HG03066 (cell line): ENCODE data around the gene SP9.

ENCODE experiments used
- ATAC-seq: cut with Tn5 transposase; IDR thresholded peaks from one replicate; pipeline ENCODE4 v1.9.1; 2021; ENCODE audit warnings: low read depth; ENCODE audit not compliant: unreplicated experiment

Gene SP9

DNA sequence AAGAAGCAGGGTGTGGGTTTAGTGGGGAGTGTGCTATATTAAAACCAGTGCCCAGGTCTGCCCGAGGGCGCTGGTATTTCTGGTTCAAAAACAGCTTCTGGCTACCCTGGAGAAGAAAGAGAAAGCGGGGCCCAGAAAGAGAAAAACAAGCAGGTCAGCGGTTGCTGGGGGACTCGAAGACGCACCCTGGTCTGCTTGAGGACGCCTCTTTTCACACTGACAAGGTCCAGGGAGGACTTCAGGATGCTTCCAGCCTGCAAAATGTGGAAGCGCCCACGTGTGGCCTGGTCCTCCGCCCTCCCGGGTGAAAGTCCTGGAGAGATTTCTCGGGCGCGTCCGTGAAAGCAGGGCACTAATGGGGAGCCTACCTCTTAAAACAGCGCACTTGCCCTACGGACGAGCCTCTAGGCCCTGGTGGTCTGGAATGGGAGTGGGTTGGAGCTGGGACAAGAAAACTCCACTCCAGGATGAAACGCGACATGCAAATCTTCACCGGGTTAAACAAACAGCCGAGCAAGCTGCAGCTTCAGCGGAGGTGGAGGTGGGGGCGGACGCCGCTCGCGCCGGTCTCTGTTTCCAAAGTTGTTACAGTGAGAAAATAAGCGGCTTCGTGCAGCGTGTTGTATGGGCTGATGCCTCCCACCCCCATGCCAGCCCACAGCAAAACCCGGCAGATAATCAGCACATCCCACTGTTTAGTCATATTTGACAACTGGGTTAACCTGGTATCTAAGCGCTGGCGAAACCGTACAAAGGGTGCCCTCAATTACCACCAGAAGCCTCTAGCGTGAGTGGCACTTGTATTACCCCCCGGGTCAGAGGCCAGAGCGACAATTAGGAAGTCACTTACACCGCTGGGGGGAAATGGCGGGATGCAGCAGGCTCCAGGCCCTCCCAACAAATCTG is 1.1 kb upstream of the SP9 start:
- no peak for ATAC-seq

DNA sequence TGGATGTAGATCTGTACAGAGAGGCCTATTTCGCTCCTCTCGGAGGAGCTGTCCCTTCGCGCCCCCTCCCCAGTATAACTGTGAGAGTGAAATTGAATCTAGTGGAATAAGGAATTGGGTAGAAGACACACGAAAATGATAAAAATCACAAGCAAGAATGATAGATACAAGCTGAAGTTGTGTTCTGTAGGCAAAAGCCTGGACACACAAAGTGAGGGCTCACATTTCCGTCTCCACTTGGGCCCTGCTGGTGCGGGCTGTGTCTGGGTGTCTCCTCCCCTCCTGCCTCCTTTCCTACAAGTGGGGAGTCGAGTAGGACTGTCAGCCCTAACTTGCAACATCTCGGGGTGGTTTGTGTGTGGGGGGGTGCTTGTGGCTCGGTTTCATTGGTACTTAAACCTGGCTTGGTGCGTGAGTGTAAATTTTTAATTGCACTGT is 457 bp upstream of the SP9 start:
- no peak for ATAC-seq

DNA sequence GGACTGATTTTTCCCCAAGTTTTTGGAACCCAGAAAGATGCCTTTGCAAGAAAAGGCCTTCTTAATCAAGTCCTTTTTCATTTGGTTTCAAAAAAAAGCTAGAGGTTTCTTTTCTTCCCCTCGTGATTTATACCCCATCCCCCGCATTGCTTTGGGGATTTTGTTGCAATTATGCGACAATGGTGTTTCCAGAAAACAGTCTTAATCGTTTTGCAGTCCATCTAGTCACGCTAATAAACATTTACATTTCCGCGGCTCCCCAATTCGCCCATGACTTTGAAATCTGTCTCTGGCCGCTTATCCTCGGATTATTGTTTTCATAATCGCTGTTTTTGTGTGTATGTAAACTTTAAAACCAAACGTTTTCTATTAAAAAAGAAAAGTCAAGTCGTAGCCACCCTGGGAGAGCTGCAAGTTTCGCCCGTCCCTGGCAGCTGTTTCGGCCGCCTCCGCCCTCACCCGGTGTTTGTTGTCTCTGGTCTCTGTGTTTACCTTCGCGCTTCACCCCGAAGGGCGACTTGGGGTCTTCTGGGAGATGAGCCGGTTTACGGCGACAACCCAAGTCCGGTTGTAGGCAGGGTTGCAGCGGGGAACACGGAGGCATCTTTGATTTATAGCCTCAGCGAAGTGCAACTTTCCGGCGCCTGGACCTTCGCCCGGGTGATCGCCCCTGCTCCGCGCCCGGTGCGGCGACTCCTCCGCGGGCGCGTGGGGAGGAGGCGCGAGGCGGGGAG is 667 bp downstream of the SP9 start:
- ATAC-seq = no peak

DNA sequence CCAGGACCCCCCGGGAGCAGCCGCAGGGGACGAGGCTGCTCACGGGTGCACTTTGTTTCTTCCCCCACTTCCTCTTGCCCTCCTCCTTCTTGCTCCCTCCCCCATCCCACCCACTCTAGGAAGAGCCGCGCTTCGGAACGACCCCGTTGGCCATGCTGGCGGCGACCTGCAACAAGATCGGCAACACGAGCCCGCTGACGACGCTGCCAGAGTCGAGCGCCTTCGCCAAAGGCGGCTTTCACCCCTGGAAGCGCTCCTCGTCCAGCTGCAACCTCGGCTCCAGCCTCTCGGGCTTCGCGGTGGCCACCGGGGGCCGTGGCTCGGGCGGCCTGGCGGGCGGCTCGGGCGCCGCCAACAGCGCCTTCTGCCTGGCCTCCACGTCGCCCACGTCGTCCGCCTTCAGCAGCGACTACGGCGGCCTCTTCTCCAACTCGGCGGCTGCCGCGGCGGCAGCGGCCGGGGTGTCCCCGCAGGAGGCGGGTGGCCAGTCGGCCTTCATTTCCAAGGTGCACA is 1.3 kb downstream of the SP9 start:
- no peak for ATAC-seq

DNA sequence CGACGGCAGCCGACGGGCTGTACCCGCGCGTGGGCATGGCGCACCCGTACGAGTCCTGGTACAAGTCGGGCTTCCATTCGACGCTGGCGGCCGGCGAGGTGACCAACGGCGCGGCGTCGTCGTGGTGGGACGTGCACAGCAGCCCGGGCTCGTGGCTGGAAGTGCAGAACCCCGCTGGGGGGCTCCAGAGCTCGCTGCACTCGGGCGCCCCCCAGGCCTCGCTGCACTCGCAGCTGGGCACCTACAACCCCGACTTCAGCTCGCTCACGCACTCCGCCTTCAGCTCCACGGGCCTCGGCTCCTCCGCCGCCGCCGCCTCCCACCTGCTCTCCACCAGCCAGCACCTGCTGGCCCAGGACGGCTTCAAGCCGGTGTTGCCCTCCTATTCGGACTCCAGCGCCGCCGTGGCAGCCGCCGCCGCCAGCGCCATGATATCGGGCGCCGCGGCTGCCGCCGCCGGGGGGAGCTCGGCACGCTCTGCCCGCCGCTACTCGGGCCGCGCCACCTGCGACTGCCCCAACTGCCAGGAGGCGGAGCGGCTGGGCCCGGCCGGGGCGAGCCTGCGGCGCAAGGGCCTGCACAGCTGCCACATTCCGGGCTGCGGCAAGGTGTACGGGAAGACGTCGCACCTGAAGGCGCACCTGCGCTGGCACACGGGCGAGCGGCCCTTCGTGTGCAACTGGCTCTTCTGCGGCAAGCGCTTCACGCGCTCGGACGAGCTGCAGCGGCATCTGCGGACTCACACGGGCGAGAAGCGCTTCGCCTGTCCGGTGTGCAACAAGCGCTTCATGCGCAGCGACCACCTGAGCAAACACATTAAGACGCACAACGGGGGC is 2.0 kb downstream of the SP9 start:
- peak; percentile 41 for ATAC-seq

DNA sequence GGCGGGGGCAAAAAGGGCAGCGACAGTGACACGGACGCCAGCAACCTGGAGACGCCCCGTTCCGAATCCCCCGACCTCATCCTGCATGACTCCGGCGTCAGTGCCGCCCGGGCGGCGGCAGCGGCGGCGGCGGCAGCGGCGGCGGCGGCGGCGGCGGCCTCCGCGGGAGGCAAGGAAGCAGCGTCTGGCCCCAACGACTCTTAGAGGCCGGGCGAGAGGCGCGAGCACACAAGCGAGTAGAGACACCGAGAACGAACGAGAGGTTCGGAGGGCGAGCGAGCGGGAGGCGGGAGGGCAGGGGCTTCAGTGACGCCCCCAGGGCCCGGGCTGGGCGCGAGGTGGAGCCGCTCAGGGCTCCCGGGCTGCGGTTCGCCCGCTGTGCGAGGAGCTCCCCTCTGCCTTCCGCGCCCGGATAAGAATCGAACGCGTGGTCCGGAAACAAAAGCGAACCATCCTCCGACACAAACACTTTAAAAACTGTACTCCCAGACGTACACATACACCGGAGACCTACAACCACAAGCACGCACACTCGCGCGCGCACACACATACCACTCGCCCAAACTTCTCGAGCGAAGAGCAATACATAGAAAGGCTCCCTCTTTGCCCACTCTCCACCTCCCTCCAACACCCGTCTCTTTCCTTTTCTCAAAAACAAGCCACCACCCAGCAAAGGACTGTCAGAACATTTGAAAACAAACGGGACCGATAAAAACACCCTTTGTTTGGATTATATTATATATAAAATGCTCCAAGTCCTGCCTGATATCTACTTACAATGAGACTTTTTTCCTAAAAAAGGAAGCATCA is 2.8 kb downstream of the SP9 start:
- peak; percentile 17 for ATAC-seq

DNA sequence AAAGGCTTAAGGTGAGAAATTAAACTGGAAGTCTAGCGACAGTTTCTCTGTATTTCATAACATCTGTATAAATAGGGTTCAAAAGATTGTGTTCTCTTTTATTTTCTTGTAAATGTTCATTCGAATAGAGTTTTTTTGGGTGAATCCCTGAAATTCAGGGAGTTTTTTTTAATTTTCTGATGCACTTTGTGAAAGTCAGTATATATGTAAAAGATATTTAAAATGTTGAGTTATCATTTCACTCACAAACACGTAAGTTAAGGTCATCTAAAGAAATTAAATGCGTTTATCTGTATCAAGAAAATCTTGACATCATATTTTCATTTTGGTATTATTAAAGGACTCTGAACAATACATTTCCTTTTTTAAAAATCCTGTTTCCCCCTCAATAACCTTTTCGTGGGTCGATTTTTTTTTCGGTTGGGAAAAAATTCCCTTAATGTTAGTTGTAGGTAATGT is 3.4 kb downstream of the SP9 start:
- no peak for ATAC-seq

DNA sequence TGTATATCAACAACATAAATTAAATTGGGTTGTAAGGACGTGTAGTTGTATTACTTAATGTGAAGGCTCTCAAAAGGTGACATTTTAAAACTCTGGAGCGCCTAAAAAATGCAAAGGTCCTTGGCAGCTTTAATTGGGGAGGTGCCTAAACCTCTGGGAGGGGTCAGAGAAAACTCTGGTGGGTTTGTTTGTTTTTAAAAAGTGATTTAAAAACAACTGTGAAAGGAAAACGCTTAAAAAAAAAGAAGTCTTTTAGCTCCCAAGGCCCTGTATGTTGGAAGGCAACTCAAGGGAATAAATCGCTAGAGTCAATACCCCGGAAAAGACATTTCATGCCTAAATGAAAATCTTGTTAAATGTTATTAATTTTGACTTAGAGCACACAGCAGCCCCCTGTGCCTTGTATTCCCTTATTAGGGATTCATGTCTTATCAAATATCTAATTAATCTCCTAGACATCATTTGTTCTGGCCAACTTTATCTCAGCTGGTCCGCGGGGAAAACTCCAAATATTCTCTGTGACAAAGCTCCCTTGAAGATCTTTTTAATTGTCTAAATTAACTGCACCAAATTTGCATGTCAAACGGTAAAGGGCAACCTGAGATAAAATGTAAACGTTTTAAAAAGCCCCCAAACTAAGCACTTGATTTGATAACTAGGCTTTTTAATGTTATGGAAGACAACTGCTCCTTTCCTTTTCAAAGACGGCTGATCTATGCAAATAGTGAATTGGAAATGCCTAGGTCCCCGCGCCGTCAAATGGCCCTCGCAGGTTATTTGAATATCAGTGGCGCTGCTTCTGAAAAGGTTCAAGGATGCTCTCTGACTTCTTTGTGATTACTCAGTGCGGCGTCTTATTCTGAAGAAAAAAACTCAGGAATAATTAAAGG is 4.2 kb downstream of the SP9 start:
- ATAC-seq = no peak

DNA sequence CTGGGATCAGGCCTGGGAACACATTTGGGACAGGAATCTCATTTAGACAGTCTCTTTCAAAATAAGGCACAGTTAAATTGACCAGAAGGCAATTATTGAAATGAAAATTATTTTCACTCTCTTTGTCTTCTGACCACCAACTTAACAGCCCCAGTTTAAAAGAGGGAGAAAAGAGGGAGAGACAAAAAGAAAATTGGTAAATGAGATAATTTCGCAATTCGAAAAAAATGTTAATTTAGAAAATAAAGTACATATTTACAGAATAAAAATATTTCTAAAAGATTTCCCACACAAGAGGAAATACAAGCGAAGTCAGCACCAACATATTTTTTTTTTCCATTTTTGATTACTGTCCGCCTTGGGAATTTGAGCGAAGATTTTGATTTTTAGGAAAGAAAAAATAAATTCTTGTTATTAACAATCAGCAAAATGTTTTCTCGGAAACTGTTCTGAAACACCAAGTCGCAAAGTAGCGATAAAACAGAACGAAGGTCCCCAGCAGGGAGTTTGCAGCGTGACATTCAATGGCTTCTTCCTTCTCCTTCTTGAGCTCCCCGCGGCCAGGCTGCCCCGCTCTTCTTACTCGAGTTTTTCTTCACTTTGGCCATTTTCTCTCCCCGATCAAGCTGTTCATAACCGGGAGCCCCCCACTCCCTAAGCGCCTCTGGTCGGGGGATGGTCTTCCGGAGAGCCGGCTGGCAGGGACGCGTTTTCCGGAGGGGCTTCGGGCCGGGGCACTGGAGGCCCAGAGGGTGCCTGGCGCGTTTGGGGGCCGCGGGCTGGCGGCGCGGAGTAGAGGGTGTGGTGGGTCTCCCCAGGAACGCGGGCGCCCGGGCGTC is 5.0 kb downstream of the SP9 start:
- ATAC-seq = no peak

DNA sequence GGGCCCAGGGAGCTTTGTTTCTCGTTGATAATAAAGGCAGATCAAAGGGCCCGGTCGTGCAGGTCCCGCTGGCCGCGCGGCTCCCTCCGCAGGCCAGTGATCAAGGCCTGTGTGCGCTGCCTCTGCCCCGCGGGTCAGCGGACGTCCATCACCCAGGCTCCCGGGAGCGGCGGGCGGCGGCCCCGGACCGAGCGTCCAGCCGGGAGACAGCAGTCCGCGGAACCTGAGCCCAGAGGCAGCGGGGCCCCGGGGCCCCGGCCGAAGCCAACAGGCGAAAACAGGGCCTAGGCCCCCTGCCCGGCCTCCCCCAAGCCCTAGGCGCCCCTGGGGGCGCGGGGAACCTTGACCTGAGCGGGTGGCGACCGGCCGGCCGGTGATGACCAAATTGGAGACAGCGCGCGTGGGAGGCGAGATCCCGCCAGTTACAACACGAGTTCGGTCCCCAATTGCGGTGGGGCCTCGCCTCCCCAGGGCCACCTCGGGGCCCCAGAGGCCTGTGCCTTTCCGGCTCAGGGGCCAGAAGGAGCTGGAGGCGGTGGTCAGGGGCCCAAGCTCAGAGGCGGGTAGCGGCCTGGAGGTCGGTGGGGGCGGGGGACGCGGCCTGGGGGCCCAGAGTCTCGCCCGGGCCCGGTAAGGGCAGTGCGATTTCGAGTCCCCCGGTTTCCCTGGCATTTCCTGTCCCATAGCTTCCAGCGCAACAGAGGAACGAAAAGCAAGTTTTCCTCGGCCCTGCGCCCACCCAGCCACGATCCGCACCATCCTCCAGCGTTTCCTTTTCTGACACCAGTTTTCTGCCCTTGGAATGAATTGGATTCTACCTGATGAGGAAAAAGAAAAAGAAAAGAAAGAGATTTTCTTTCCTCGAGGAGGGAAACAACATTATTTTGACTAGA is 5.9 kb downstream of the SP9 start:
- ATAC-seq = no peak

DNA sequence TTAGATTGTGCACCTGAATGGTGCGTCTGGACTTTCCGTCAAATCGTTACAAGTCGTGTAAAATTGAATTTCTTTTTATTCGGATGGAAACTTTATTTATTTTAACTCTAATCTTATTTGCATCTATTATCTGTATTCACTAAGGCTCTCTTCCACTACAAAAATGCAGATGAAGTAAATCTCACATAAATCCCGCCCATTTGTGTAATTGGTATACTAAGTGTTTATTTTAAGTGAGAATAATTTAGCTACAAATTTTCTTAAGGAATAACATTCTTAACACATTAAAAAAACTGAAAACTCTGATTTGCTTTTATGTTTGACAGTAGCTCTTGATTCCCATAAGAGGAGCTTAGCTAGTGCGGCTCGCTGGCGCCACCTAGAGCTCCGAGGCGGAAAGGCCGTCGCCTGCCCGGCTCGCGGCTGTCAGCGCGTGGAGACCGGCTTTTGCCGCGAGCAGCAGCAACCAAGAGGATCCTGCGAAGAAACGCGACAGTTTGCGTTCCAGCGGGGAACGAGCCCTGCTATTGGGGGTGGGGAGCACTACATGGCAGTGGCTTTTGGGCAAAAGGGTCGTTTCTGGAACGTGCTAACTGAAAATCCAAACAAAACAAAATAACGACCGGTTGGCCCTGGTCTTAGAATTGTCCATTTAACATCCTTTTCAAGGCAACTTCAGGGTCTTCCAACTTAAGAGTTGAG is 6.7 kb downstream of the SP9 start:
- ATAC-seq = no peak

DNA sequence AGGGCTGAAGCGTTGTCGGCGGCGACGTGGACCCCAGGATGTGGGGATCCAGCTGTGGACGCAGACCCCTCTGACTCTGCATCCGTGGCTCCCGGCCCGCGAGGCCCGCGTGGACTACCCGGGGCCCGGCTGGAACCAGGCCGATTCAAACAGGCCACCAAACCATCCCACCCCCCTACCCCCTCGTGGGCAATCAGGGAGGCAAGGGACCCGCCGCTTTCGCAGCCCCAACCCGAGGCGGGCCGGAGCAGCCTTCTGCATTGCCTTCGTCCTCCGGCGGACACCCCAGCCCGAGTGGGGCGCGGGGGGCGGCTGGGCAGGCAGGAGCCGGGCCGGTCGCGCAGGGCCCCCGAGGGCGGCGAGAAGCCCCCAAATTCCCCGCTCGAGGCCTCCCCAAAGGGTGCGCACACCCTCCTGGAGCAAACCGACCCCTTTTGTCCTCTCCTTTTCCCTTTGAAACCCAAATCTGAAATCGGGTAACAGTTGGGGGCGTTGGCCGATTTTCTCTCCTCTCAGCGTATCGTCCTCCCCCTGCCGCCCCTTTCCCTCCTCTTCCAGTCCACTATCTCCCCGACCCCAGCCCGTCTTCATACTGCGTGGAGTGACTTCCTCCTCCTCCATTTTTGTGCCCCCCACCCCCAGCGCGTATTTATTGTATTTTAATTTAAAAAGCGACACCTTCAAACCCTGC is 7.4 kb downstream of the SP9 start:
- ATAC-seq = no peak

DNA sequence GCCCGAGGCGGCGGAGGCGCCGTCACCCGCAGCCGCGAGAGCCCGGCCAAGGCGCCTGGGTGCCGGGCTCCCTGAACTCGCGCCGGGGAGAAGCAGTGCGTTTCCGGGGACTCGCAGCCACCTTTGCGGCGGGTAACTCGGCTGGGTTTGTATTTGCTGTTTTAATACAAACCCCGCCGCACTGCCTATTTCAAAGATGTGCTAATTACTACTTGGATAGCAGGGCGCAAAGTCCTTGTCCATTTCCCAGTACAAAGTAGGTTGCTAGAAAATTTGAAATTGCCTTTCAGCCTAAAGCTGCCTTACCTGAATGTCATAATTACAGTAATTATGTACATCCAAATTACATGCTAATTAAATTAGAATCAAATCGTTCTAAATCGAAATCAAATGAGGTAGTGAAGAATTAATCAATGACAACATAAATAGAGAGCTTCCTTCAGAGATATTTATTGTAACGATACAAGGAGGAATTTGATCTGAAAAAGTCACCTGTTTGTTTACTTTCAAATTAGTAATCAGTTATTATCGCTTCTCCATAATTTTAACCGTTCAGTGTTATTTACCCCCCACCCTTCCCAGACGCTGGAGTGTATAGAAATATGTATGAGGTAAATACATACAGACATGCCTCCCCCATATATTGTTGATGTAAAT is 8.1 kb downstream of the SP9 start:
- no peak for ATAC-seq

DNA sequence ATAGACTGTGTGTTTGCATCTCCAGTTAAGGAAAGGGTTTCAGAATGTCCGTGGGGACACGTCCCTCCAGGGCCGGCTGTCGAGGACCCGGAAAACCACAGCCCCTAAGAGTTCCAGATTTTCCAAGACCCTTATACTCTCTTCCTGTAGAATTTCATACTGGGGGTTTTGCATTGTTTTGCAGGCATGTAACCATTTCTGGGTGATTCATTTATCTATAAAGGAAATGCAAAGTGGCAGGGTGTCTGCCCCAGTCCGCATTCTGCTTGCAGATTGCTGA is 8.5 kb downstream of the SP9 start:
- no peak for ATAC-seq

DNA sequence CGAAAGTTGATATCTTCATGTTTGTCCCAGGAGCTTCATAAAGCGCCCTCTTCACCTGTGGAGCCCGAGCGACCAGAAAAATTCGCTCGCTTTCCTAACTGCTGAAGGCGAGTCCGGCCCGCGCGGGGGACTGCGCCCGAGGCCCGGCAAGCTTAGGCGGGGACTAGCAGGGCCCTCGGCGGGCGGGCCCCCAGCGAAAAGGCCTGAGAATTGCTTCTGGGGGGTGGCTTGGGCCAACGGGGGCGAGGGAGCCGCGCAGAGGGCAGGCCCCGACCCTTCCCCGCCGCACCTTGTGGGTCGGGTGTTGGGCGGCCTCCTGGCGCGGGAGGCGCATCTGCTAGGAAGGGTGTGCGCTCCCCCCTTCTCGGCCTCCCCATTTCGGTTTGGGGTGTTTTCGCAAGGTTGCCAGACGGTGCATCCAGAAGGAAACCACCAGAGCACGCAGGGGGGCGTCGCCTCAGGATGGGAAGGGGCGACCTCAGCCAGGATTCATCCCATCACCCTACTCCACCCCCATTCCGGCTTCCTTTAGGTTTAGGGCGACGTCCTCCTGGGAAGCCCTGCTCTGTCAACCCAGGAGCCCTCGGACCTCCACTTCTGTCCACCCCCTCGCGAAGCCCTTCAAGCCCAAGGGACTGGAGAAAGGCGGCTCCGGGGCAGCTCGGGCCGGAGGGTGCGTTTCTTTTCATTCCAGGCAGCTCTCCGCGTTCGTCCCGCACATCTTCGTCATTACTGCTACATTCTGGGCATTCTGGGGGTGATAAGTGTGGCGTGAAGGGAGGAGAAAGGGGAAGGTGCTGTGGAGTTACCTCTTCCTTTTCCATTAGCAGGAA is 9.1 kb downstream of the SP9 start:
- no peak for ATAC-seq
